Muscle layer of duodenum (tissue), 2 donors: ENCODE results near the gene ISCA1.

Source experiments
- H3K27ac ChIP-seq: one replicate; pipeline ENCODE4 v1.7.0; 2013; ENCODE audit warnings: mild to moderate bottlenecking, low read length
- H3K27me3 ChIP-seq: one replicate; pipeline ENCODE4 v1.7.0; 2013; ENCODE audit warnings: low read depth, mild to moderate bottlenecking, control low read depth, low read length
- H3K36me3 ChIP-seq, 2 donors: one replicate each; pipeline ENCODE4 v1.7.0; 2013; ENCODE audit warnings: low read length in 2 of 2, control low read depth in 1 of 2, mild to moderate bottlenecking in 1 of 2; ENCODE audit not compliant: insufficient read depth in 2 of 2, control insufficient read depth in 1 of 2
- H3K4me1 ChIP-seq, 2 donors: one replicate each; pipeline ENCODE4 v1.7.0; 2013; ENCODE audit warnings: low read length in 2 of 2, mild to moderate bottlenecking in 2 of 2, control low read depth in 1 of 2, moderate library complexity in 1 of 2; ENCODE audit not compliant: insufficient read depth in 2 of 2, control insufficient read depth in 1 of 2
- H3K4me3 ChIP-seq, 2 donors: one replicate each; pipeline ENCODE4 v1.7.0; 2013; ENCODE audit warnings: low read length in 2 of 2, low read depth in 1 of 2, mild to moderate bottlenecking in 1 of 2
- H3K9me3 ChIP-seq, 2 donors: one replicate each; pipeline ENCODE4 v1.7.0; 2013; ENCODE audit warnings: low read length in 2 of 2, control low read depth in 1 of 2, mild to moderate bottlenecking in 1 of 2; ENCODE audit not compliant: control insufficient read depth in 1 of 2
- donor health status: healthy.

The ISCA1 gene

DNA sequence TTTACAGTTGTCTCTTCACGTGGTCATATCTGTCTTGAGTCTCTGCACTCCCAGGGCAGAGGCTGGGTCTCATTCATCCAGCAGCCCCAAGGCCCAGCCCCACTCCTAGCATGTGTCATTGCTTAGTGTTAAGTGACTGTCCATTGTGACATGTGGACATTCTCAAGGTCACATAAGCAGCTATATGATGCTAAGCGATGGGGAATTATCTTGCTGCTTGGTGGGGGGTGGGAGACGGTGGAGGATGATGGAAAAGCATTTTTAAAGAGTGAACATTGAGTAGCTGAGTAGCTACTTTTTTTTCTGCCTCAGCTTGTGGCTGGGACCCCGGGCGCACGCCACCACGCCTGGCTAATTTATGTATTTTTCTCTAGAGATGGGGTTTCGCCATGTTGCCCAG is 22.8 kb downstream of the ISCA1 start, which contains the start of gene C9orf153:
TSS of gene C9orf153 (minus strand) at position 101 of the 400 bp plus-strand sequence. CDS start 30,054 bp downstream, outside the sequence.
- H3K4me3 ChIP-seq = no peak within 1 kb of the TSS
- H3K4me1 ChIP-seq = no peaks in the 10 kb centered on the region
- H3K27me3 ChIP-seq = no peaks in the 10 kb centered on the region
- H3K36me3 ChIP-seq = peaks cover 22 to 24% of the 10 kb centered on the region in 2 donors
- H3K9me3 ChIP-seq = no peaks in the 10 kb centered on the region
- no peak within 1 kb of the TSS for H3K27ac ChIP-seq

DNA sequence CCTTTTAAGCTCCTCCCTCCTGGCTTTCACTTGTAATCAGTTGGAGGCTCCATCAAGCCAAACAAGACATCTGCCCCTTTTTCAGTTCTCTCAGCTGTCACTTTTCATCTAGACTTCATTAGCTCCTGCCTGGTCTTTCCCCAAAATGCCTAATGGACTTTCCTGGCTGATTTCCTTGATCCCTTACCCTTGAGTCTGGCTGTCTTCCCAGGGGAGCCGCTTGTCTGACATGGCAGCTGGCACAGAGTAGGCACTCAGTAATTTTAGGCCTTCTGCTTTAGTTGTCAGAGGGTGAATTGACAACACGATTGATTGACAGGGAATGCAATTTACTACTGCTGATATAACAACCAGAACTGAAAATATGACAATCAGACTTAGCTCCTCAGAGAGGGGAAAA is 24.9 kb downstream of the ISCA1 start:
- Histone ChIP-seq H3K27ac (no peak overlapping the region), H3K4me3 (no peak overlapping the region), H3K4me1 (no peaks in the 10 kb centered on the region), H3K36me3 (peaks cover 10% of the 10 kb centered on the region in 2 donors), H3K9me3 (no peaks in the 10 kb centered on the region), H3K27me3 (no peaks in the 10 kb centered on the region)

GRCh38 chr9:86256653-86257052 is 25.7 kb downstream of the ISCA1 start:
- Histone ChIP-seq H3K27ac (no peak overlapping the region), H3K4me3 (no peak overlapping the region), H3K9me3 (no peaks in the 10 kb centered on the region), H3K27me3 (no peaks in the 10 kb centered on the region), H3K4me1 (no peaks in the 10 kb centered on the region), H3K36me3 (peaks cover 2 to 10% of the 10 kb centered on the region in 2 donors)

- Histone ChIP-seq H3K9me3 (no peaks in the 10 kb centered on the region), H3K4me1 (no peaks in the 10 kb centered on the region), H3K4me3 (no peak overlapping the region), H3K27me3 (no peaks in the 10 kb centered on the region), H3K36me3 (no peaks in the 10 kb centered on the region), H3K27ac (no peak overlapping the region)
Observed at GRCh38 chr9:86253577-86253976, 28.8 kb downstream of the ISCA1 start.

GRCh38 chr9:86252870-86253269 is 29.5 kb downstream of the ISCA1 start:
- no peaks in the 10 kb centered on the region for H3K27me3 ChIP-seq
- H3K4me1 ChIP-seq = no peaks in the 10 kb centered on the region
- H3K9me3 ChIP-seq = no peaks in the 10 kb centered on the region
- no peaks in the 10 kb centered on the region for H3K36me3 ChIP-seq
- no peak overlapping the region for H3K4me3 ChIP-seq
- no peak overlapping the region for H3K27ac ChIP-seq

GRCh38 chr9:86250123-86250522 is 32.2 kb downstream of the ISCA1 start:
- no peak overlapping the region for H3K27ac ChIP-seq
- H3K27me3 ChIP-seq = no peaks in the 10 kb centered on the region
- H3K4me1 ChIP-seq = no peaks in the 10 kb centered on the region
- H3K4me3 ChIP-seq = no peak overlapping the region
- no peaks in the 10 kb centered on the region for H3K36me3 ChIP-seq
- no peaks in the 10 kb centered on the region for H3K9me3 ChIP-seq

GRCh38 chr9:86248746-86249145 is 33.6 kb downstream of the ISCA1 start:
- Histone ChIP-seq H3K4me3 (no peak overlapping the region), H3K4me1 (no peaks in the 10 kb centered on the region), H3K36me3 (no peaks in the 10 kb centered on the region), H3K27me3 (no peaks in the 10 kb centered on the region), H3K27ac (no peak overlapping the region), H3K9me3 (no peaks in the 10 kb centered on the region)

- Histone ChIP-seq H3K4me1 (no peaks in the 10 kb centered on the region), H3K27me3 (no peaks in the 10 kb centered on the region), H3K9me3 (no peaks in the 10 kb centered on the region), H3K4me3 (no peak overlapping the region), H3K27ac (no peak overlapping the region), H3K36me3 (no peaks in the 10 kb centered on the region)
Observed at GRCh38 chr9:86246752-86247161, 35.6 kb downstream of the ISCA1 start.

- Histone ChIP-seq H3K4me3 (no peak overlapping the region), H3K4me1 (peaks cover 0 to 9% of the 10 kb centered on the region in 2 donors), H3K36me3 (no peaks in the 10 kb centered on the region), H3K9me3 (no peaks in the 10 kb centered on the region), H3K27me3 (no peaks in the 10 kb centered on the region), H3K27ac (no peak overlapping the region)
Observed at GRCh38 chr9:86242071-86242470, 40.3 kb downstream of the ISCA1 start.

GRCh38 chr9:86241216-86241615 is 41.1 kb downstream of the ISCA1 start:
- H3K36me3 ChIP-seq = no peaks in the 10 kb centered on the region
- H3K9me3 ChIP-seq = no peaks in the 10 kb centered on the region
- no peaks in the 10 kb centered on the region for H3K27me3 ChIP-seq
- no peak overlapping the region for H3K4me3 ChIP-seq
- H3K27ac ChIP-seq = no peak overlapping the region
- peaks cover 0 to 9% of the 10 kb centered on the region in 2 donors for H3K4me1 ChIP-seq

- no peak overlapping the region for H3K27ac ChIP-seq
- no peaks in the 10 kb centered on the region for H3K27me3 ChIP-seq
- H3K4me1 ChIP-seq = peaks cover 0 to 9% of the 10 kb centered on the region in 2 donors
- no peaks in the 10 kb centered on the region for H3K9me3 ChIP-seq
- H3K4me3 ChIP-seq = no peak overlapping the region
- H3K36me3 ChIP-seq = no peaks in the 10 kb centered on the region
Observed at GRCh38 chr9:86238861-86239770, 43.2 kb downstream of the ISCA1 start.
